GM18907 (cell line): ENCODE results near the gene CMTM4.
"Not testable (repeated sequence)": the region's sequence is repeated elsewhere in the genome, so short reads cannot be mapped to it uniquely, and the experiment has no call there.

Experiments
- ATAC-seq: cut with Tn5 transposase; IDR thresholded peaks from one replicate; pipeline ENCODE4 v1.9.1; 2021; ENCODE audit warnings: mild to moderate bottlenecking, moderate library complexity; ENCODE audit not compliant: unreplicated experiment

The CMTM4 gene

DNA sequence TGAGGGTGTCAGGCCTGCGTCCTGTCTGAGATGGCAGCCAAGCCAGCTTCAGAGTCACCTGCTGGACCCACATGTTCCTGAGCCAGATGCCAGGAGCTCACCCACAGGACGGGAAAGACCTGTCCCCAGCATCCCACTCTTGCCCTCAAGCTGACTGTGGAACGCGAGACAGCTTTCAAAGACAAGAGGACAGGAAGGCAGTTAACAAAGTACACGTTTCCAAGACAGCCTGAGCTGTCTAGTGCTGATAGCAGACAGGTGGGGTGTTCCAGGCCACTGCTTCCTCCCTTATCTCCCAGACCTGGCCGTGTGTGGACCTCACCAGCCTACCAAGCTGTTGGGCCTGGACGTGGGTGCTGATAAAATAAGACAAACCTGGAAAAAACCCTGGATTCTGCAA is 78.8 kb downstream of the CMTM4 start:
- no peak for ATAC-seq

GRCh38 chr16:66617010-66617434 is 79.5 kb downstream of the CMTM4 start:
- no peak for ATAC-seq

- ATAC-seq: no peak
Measured at GRCh38 chr16:66616592-66616991, 80.0 kb downstream of the CMTM4 start.

DNA sequence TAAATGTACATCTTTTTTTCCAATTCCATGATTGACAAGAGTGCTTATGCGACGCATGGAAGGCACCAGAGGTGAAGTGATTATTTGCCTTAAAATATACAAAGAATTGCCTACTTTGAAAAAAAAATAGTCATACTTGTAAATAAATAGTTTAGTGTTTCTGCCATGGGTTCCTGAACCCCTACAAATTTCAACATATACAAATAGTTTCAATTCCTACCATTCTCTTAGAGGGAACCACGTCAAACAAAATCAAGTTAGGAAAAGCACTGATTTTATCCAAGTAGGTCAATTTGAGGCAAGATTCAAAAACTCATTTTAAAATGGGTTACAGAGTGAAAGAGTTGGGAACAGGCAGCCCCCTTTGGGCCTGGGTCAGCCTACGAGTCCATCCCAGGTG is 80.4 kb downstream of the CMTM4 start:
- no peak for ATAC-seq

DNA sequence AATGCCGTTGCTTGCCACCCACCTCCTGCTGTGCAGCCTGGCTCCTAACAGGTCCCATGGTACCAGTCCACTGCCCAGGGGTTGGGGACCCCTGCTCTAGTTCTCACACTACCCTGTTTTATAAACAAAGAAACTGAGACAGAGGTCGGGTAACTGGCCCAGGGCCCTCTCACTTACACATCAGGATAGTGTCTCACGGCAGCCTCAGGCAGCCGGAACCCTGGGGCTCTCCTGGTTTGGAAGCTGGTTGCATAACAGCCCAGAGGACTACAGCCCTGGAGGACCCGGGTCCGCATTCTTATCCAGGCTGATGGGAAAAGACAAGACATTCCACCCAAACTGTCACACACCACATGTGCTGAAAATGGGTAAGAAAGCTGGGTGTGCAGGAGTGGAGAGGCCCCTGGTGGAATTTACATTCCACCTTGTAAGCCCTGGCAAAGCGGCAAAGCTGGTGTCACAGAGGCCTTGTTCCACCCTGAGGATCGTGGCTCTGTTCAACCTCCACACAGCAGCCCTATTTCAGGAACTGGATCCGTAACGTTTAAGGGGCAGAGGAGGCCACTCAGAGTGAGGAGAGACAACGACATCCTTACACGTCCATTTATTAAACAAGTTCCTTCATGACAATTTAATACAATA is 82.3 kb downstream of the CMTM4 start:
- no peak for ATAC-seq

DNA sequence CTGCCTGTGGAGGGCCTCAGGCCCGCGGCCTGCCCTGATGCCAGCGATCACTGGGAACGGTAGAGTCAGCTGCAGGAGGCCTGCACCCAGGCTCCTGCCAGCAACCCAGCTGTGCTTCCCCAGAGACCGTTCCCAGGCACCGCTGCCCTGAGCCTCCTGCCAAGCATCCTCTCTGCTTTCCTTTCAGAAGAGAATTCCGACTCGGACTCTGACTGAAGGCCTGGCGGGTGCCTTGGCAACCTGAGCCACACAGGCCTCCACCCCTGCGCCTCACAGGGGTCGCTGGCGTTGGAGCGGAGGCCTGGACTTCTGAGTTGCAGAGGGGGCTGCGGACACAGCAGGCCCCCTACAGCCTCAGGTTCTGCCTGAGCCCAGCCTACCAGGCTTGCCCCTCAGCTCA is 84.1 kb downstream of the CMTM4 start:
- no peak for ATAC-seq

GRCh38 chr16:66611911-66612310 is 84.6 kb downstream of the CMTM4 start:
- ATAC-seq: not testable (repeated sequence)

GRCh38 chr16:66610111-66610820 is 86.3 kb downstream of the CMTM4 start:
- no peak for ATAC-seq

GRCh38 chr16:66609139-66609510 is 87.4 kb downstream of the CMTM4 start:
- ATAC-seq: no peak

- peak; percentile 36 for ATAC-seq
Measured at GRCh38 chr16:66608241-66609138, 88.1 kb downstream of the CMTM4 start.

DNA sequence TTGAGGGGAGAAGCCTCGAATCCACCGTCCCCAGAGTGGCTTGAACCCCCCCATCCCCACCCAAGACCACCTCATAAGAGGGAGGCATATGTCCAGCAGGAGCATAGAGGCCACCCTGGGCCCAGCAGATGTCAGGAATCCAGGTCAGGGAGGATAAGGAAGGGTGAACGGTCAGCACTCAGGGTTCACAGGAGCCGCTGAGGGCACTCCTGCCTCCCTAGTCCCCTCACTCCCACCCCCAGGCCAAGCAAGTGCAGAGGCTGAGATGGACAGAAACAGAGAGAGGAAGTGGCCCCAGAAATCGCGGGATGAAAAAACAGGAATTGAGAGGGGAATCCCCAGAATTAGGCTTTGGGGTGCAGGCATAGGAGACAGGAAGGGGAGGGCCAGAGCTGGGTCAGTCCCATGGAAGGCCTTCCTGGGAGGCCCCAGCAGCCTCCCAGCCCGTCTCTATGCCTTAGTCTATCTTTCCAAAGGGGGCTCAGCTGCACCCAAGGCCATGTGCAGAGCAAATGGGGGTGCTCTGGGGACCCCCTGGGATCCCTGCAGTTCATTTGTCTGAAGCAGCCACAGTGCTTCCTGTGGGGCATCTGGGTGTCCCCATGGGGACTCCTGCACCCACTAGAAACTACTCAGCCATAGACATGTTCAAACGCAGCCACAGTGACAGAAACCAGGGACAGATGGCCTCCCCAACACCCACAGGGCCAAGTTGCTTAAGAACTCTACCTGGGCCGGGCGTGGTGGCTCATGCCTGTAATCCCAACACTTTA is 90.4 kb downstream of the CMTM4 start:
- peak; percentile 65 for ATAC-seq

GRCh38 chr16:66605177-66605978 is 91.2 kb downstream of the CMTM4 start:
- peak; percentile 3 for ATAC-seq

- ATAC-seq: peak; percentile 44
Measured at GRCh38 chr16:66604376-66605176, 92.0 kb downstream of the CMTM4 start, which contains the start of gene CMTM3. Gene CMTM3 (plus strand): TSS chr16:66604704. CDS start chr16:66604806, 102 bp downstream.

- ATAC-seq: no peak
Measured at GRCh38 chr16:66603537-66604375, 92.8 kb downstream of the CMTM4 start.

- no peak for ATAC-seq
Measured at GRCh38 chr16:66601471-66601870, 95.1 kb downstream of the CMTM4 start.

GRCh38 chr16:66600477-66600876 is 96.1 kb downstream of the CMTM4 start:
- no peak for ATAC-seq

DNA sequence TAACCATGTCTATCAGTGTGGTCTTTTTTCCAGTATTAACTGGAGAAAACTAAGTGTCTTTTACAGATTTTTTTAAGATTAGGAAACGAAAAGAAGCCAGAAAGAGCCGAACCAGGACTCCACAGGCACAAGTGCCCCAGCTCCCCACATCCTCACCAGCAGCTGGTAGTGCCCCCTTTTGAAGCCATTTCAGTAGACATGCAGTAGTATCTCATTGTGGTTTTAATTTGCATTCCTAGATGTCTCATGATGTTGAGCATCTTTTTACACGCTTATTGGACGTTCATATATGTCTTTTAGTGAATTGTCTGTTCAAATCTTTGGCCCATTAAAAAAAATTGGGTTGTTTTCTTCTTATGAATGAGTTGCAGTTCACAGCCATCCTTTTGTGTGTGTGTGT is 96.8 kb downstream of the CMTM4 start:
- ATAC-seq: no peak

GRCh38 chr16:66598111-66598510 is 98.4 kb downstream of the CMTM4 start:
- ATAC-seq: no peak
